Neural crest cell (in vitro differentiated cells): Measurements from ENCODE around the gene MASP2. TPM values are rescaled to one million over a fixed set of nuclear protein-coding genes. Genes with fewer than 3 reads are reported as not detected.
A peak's percentile ranks its signal among the peaks of the same experiment; 100 is the strongest.
"Not testable (repeated sequence)": the region's sequence is repeated elsewhere in the genome, so short reads cannot be mapped to it uniquely, and the experiment has no call there.

Source experiments
- DNase-seq: peaks from one replicate; pipeline ENCODE4 v3.0.0; 2021; ENCODE audit warnings: low read depth, mixed read lengths, low spot score
- H3K27ac Mint-ChIP-seq: one replicate; pipeline ENCODE4 v1.8.0; 2021; ENCODE audit warnings: mild to moderate bottlenecking, mixed read lengths; ENCODE audit not compliant: unreplicated experiment
- H3K27me3 Mint-ChIP-seq: 2 replicates; pipeline ENCODE4 v1.8.0; 2021; ENCODE audit warnings: low read depth, mild to moderate bottlenecking, mixed read lengths
- H3K36me3 Mint-ChIP-seq: 2 replicates; pipeline ENCODE4 v1.8.0; 2021; ENCODE audit warnings: low read depth, mild to moderate bottlenecking, mixed read lengths
- H3K4me1 Mint-ChIP-seq: 2 replicates; pipeline ENCODE4 v1.8.0; 2021; ENCODE audit warnings: mixed read lengths
- H3K4me3 Mint-ChIP-seq: one replicate; pipeline ENCODE4 v1.8.0; 2021; ENCODE audit warnings: mild to moderate bottlenecking, mixed read lengths
- H3K9me3 Mint-ChIP-seq: 2 replicates; pipeline ENCODE4 v1.8.0; 2021; ENCODE audit warnings: mixed read lengths
- total RNA-seq: library from RNA; stranded (reverse); gene quantifications from 2 replicates; pipeline ENCODE4 v1.2.1, GENCODE V29; 2021
- TF ChIP-seq, protein P1 (sequence below): fragments of 200-600 bp; sonication (generic); conservative IDR thresholded peaks from 2 replicates; pipeline ENCODE4 v1.5.0; 2021; ENCODE audit warnings: antibody characterized with exemption, mild to moderate bottlenecking

The MASP2 gene
- total RNA-seq, 1 donor from 2014 or later = not detected

GRCh38 chr1:11012260-11013159 is 34.5 kb downstream of the MASP2 start, which contains the start of gene TARDBP:
Gene TARDBP (plus strand): TSS chr1:11012654. CDS start chr1:11013728, 1,074 bp downstream.
- H3K27me3 Mint-ChIP-seq = no peaks in the 10 kb centered on the region
- H3K4me3 Mint-ChIP-seq = peak within 1 kb of the TSS; percentile 93
- DNase-seq = peak; percentile 88
- peaks cover 11% of the 10 kb centered on the region for H3K36me3 Mint-ChIP-seq
- H3K9me3 Mint-ChIP-seq = no peaks in the 10 kb centered on the region
- H3K27ac Mint-ChIP-seq = peak within 1 kb of the TSS; percentile 100
- peaks cover 23% of the 10 kb centered on the region for H3K4me1 Mint-ChIP-seq
- TF ChIP-seq, protein P1, sequence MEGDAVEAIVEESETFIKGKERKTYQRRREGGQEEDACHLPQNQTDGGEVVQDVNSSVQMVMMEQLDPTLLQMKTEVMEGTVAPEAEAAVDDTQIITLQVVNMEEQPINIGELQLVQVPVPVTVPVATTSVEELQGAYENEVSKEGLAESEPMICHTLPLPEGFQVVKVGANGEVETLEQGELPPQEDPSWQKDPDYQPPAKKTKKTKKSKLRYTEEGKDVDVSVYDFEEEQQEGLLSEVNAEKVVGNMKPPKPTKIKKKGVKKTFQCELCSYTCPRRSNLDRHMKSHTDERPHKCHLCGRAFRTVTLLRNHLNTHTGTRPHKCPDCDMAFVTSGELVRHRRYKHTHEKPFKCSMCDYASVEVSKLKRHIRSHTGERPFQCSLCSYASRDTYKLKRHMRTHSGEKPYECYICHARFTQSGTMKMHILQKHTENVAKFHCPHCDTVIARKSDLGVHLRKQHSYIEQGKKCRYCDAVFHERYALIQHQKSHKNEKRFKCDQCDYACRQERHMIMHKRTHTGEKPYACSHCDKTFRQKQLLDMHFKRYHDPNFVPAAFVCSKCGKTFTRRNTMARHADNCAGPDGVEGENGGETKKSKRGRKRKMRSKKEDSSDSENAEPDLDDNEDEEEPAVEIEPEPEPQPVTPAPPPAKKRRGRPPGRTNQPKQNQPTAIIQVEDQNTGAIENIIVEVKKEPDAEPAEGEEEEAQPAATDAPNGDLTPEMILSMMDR = no peak

DNA sequence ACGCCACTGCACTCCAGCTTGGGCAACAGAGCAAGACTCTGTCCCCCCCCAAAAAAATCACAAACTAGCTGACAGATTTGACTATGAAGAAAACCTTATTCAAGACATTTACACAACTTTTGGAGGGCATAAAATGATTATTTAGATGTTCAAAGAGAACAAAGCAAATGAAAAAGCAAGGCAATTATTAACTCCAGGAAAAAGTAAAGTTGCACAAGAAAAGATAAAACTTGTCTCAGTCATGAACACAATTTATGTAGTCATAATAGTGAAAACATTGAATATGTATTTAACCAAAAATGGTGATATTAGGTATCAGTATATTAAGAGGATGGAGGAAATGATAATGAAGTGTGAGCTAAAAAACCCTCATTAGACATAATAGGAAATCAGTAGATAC is 46.5 kb downstream of the MASP2 start:
- DNase-seq = no peak
- TF ChIP-seq, protein P1 = no peak
- Mint-ChIP-seq H3K27me3 (no peaks in the 10 kb centered on the region), H3K4me1 (no peaks in the 10 kb centered on the region), H3K4me3 (no peak overlapping the region), H3K9me3 (peaks cover 6% of the 10 kb centered on the region), H3K27ac (no peak overlapping the region), H3K36me3 (no peaks in the 10 kb centered on the region)

- Mint-ChIP-seq H3K4me3 (no peak overlapping the region), H3K9me3 (peaks cover 6% of the 10 kb centered on the region), H3K4me1 (no peaks in the 10 kb centered on the region), H3K27me3 (no peaks in the 10 kb centered on the region), H3K36me3 (no peaks in the 10 kb centered on the region), H3K27ac (no peak overlapping the region)
- DNase-seq = no peak
- TF ChIP-seq, protein P1 = no peak
These were observed 50.9 kb downstream of the MASP2 start for GRCh38 chr1:10996100-10996499.

DNA sequence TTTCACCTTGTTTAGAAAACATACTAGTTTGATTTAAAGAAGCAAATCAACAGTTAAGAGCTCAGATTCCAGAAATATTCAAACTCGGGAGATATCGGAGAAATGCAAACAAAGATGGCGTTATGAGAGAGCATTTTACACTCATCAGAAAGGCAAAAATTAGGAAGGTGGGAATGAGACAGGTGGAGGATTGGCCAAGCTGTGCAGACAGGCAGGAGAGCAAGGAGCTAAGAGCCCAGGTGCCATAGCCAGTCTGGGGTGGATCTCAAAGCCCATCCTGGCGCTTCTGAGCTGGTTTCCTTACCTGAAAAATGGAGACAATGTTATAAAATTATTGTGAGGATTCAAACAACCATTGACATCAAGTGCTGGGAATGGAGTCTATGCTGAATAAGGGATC is 54.2 kb downstream of the MASP2 start:
- TF ChIP-seq, protein P1 = no peak

GRCh38 chr1:10992004-10992403 is 55.0 kb downstream of the MASP2 start:
- H3K27me3 Mint-ChIP-seq, H3K36me3 Mint-ChIP-seq, H3K9me3 Mint-ChIP-seq, H3K4me1 Mint-ChIP-seq, H3K27ac Mint-ChIP-seq, H3K4me3 Mint-ChIP-seq, DNase-seq: not testable (repeated sequence)

More for the DNA sequence above, 54.2 kb downstream of the MASP2 start:
- Mint-ChIP-seq H3K4me3 (no peak overlapping the region), H3K4me1 (peaks cover 7% of the 10 kb centered on the region), H3K27ac (no peak overlapping the region), H3K27me3 (no peaks in the 10 kb centered on the region), H3K36me3 (no peaks in the 10 kb centered on the region), H3K9me3 (no peaks in the 10 kb centered on the region)
- no peak for DNase-seq

- Mint-ChIP-seq H3K4me3 (no peak overlapping the region), H3K36me3 (no peaks in the 10 kb centered on the region)
These were observed 56.2 kb downstream of the MASP2 start for GRCh38 chr1:10990828-10991227.

GRCh38 chr1:10989920-10990516 is 57.0 kb downstream of the MASP2 start:
- not testable (repeated sequence) for H3K27ac Mint-ChIP-seq, H3K36me3 Mint-ChIP-seq, H3K9me3 Mint-ChIP-seq, DNase-seq, H3K4me3 Mint-ChIP-seq, H3K4me1 Mint-ChIP-seq, H3K27me3 Mint-ChIP-seq

More at GRCh38 chr1:10990828-10991227, 56.2 kb downstream of the MASP2 start:
- Mint-ChIP-seq H3K4me1 (peaks cover 7% of the 10 kb centered on the region), H3K9me3 (no peaks in the 10 kb centered on the region), H3K27me3 (no peaks in the 10 kb centered on the region), H3K27ac (no peak overlapping the region)
- TF ChIP-seq, protein P1 = no peak
- no peak for DNase-seq
